MM.1S (cell line): Measurements from ENCODE around the gene CHST9.

Source experiments
- DNase-seq: peaks from one replicate; pipeline ENCODE4 v3.0.0-alpha.2; 2015
- H2AFZ ChIP-seq: fragments of 300-600 bp; sonication (generic); 2 replicates; pipeline ENCODE4 v1.6.0; 2016; ENCODE audit warnings: antibody characterized with exemption, low read length
- H3F3A ChIP-seq: fragments of 300-600 bp; sonication (generic); 2 replicates; pipeline ENCODE4 v1.6.1; 2016; ENCODE audit warnings: mild to moderate bottlenecking, antibody characterized with exemption, low read length, moderate library complexity, mixed read lengths; ENCODE audit not compliant: insufficient read depth
- H3K27ac ChIP-seq: fragments of 300-600 bp; sonication (generic); 2 replicates; pipeline ENCODE4 v1.5.1; 2016; ENCODE audit warnings: mild to moderate bottlenecking, low read length
- H3K27me3 ChIP-seq: fragments of 300-600 bp; sonication (generic); replicated peaks from 2 replicates; pipeline ENCODE4 v1.6.0; 2016; ENCODE audit warnings: low read length; ENCODE audit not compliant: insufficient read depth
- H3K36me3 ChIP-seq: fragments of 300-600 bp; sonication (generic); replicated peaks from 2 replicates; pipeline ENCODE4 v1.6.1; 2016; ENCODE audit warnings: mild to moderate bottlenecking, low read length, mixed read lengths; ENCODE audit not compliant: insufficient read depth
- H3K4me1 ChIP-seq: fragments of 300-600 bp; sonication (generic); 2 replicates; pipeline ENCODE4 v1.6.1; 2016; ENCODE audit warnings: low read length, mixed read lengths
- H3K4me2 ChIP-seq: fragments of 300-600 bp; sonication (generic); 2 replicates; pipeline ENCODE4 v1.6.0; 2016; ENCODE audit warnings: low read depth, low read length
- H3K4me3 ChIP-seq: fragments of 300-600 bp; sonication (generic); 2 replicates; pipeline ENCODE4 v1.5.1; 2016; ENCODE audit warnings: low read length, mixed read lengths
- H3K79me2 ChIP-seq: fragments of 300-600 bp; sonication (generic); 2 replicates; pipeline ENCODE4 v1.6.1; 2016; ENCODE audit warnings: mixed run types, low read length, mixed read lengths
- H3K9ac ChIP-seq: fragments of 300-600 bp; sonication (generic); 2 replicates; pipeline ENCODE4 v1.6.1; 2016; ENCODE audit warnings: low read length, mixed read lengths
- H3K9me2 ChIP-seq: fragments of 300-600 bp; sonication (generic); replicated peaks from 2 replicates; pipeline ENCODE4 v1.6.1; 2016; ENCODE audit warnings: mild to moderate bottlenecking, low read length, mixed read lengths; ENCODE audit not compliant: insufficient read depth
- H3K9me3 ChIP-seq: fragments of 300-600 bp; sonication (generic); replicated peaks from 2 replicates; pipeline ENCODE4 v1.6.1; 2016; ENCODE audit warnings: mild to moderate bottlenecking, low read length, mixed read lengths; ENCODE audit not compliant: insufficient read depth
- H4K20me1 ChIP-seq: fragments of 300-600 bp; sonication (generic); 2 replicates; pipeline ENCODE4 v1.6.1; 2016; ENCODE audit warnings: mild to moderate bottlenecking, low read length, moderate library complexity, mixed read lengths; ENCODE audit not compliant: insufficient read depth
- EZH2 ChIP-seq: fragments of 300-600 bp; sonication (generic); optimal IDR thresholded peaks from 2 replicates; pipeline ENCODE3; 2017; ENCODE audit warnings: low read depth, mild to moderate bottlenecking, antibody characterized with exemption, low read length, mixed read lengths
- EZH2phosphoT487 ChIP-seq: fragments of 300-600 bp; sonication (generic); IDR thresholded peaks from 2 replicates; pipeline ENCODE4 v1.6.1; 2018; ENCODE audit warnings: antibody characterized with exemption, low read length
- TF ChIP-seq, protein P1 (sequence below): fragments of 300-600 bp; sonication (generic); IDR thresholded peaks from 2 replicates; pipeline ENCODE4 v1.5.1; 2016; ENCODE audit warnings: antibody characterized with exemption, low read length, mixed read lengths

Gene CHST9

GRCh38 chr18:27138079-27138478 is 47.0 kb downstream of the CHST9 start:
- H3K4me2 ChIP-seq = no peak overlapping the region
- H3K27me3 ChIP-seq = no peaks in the 10 kb centered on the region
- H3K4me3 ChIP-seq = no peak overlapping the region
- no peaks in the 10 kb centered on the region for H3F3A ChIP-seq
- H3K36me3 ChIP-seq = no peaks in the 10 kb centered on the region
- no peaks in the 10 kb centered on the region for H3K4me1 ChIP-seq
- TF ChIP-seq, protein P1, sequence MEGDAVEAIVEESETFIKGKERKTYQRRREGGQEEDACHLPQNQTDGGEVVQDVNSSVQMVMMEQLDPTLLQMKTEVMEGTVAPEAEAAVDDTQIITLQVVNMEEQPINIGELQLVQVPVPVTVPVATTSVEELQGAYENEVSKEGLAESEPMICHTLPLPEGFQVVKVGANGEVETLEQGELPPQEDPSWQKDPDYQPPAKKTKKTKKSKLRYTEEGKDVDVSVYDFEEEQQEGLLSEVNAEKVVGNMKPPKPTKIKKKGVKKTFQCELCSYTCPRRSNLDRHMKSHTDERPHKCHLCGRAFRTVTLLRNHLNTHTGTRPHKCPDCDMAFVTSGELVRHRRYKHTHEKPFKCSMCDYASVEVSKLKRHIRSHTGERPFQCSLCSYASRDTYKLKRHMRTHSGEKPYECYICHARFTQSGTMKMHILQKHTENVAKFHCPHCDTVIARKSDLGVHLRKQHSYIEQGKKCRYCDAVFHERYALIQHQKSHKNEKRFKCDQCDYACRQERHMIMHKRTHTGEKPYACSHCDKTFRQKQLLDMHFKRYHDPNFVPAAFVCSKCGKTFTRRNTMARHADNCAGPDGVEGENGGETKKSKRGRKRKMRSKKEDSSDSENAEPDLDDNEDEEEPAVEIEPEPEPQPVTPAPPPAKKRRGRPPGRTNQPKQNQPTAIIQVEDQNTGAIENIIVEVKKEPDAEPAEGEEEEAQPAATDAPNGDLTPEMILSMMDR = no peak
- TF ChIP-seq EZH2 = no peak
- no peaks in the 10 kb centered on the region for H3K9me3 ChIP-seq
- no peaks in the 10 kb centered on the region for H4K20me1 ChIP-seq
- H2AFZ ChIP-seq = no peak overlapping the region
- DNase-seq = no peak
- no peaks in the 10 kb centered on the region for H3K79me2 ChIP-seq
- H3K27ac ChIP-seq = no peak overlapping the region
- H3K9me2 ChIP-seq = no peaks in the 10 kb centered on the region
- H3K9ac ChIP-seq = no peak overlapping the region

GRCh38 chr18:27136208-27136535 is 48.9 kb downstream of the CHST9 start:
- TF ChIP-seq EZH2 (no peak), EZH2phosphoT487 (no peak)
- TF ChIP-seq, protein P1 = no peak
- Histone ChIP-seq H3K27me3 (no peaks in the 10 kb centered on the region), H3K79me2 (no peaks in the 10 kb centered on the region), H3K9me2 (no peaks in the 10 kb centered on the region), H3K4me1 (no peaks in the 10 kb centered on the region), H3K9ac (no peak overlapping the region), H3K27ac (no peak overlapping the region), H3K4me3 (no peak overlapping the region), H2AFZ (no peak overlapping the region), H3F3A (no peaks in the 10 kb centered on the region), H4K20me1 (no peaks in the 10 kb centered on the region), H3K4me2 (no peak overlapping the region), H3K9me3 (no peaks in the 10 kb centered on the region), H3K36me3 (no peaks in the 10 kb centered on the region)
- no peak for DNase-seq

- Histone ChIP-seq H2AFZ (no peak overlapping the region), H4K20me1 (no peaks in the 10 kb centered on the region), H3K4me1 (no peaks in the 10 kb centered on the region), H3F3A (no peaks in the 10 kb centered on the region), H3K27me3 (no peaks in the 10 kb centered on the region), H3K36me3 (no peaks in the 10 kb centered on the region), H3K4me3 (no peak overlapping the region), H3K27ac (no peak overlapping the region), H3K9me2 (no peaks in the 10 kb centered on the region), H3K9ac (no peak overlapping the region), H3K4me2 (no peak overlapping the region), H3K79me2 (no peaks in the 10 kb centered on the region), H3K9me3 (no peaks in the 10 kb centered on the region)
- DNase-seq = no peak
- no peak for TF ChIP-seq EZH2phosphoT487
- TF ChIP-seq EZH2 = no peak
- TF ChIP-seq, protein P1 = no peak
Measured at GRCh38 chr18:27135504-27136207, 49.5 kb downstream of the CHST9 start.
